ENCODE results near the gene INHA. TPM values are rescaled to one million over a fixed set of nuclear protein-coding genes. Genes with fewer than 3 reads are reported as not detected.

The INHA gene
- polyA plus RNA-seq, 3 donors: 0.33 to 6.5 (median 0.56) TPM

DNA sequence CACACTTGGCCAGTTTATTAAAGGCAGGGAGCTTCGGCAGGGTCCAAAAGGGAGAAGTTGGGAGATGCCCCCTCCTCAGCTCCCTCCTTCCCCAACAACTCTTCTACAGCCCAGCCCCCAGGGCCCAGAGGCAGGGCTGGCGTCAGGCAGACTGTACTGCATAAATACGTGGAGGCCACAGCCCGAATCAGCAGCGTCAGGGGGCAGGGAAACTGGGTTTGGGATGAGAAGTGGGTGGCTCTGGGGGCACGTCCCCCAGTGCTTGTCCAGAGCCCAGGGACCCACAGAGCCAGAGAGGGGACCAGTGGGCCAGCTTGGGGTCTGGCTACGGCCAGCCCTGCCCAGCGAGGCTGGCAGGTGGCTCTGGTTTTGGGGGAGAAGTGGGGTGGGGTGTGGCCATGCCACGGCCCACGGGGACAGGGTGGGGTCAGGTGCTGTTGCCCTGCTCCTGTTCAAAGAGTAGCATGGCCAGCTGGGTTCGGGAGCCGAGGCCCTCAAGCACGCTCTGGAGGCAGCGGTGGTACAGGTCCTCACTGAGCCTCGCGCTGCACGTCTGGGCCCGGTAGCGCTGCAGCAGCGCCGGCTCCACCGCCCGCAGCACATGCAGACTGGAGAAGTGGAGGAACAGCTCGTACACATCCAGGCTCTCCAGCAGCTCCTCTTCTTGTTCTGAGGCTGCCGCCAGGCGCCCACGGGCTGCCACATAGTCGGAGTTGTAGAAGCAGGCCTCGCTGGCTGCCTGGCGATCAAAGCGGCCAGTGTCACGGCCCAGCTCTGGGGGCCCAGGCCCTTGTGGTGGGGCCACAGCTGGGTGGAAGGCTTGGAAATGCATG is 32.9 kb upstream of the INHA start:
- WGBS, 3 donors: 85 to 89% (median 86%) methylated on average over 29 to 32 of the region's 32 CpGs
- no peak overlapping the region for H3K27ac ChIP-seq (ENCODE audit: low read depth, low read length)

DNA sequence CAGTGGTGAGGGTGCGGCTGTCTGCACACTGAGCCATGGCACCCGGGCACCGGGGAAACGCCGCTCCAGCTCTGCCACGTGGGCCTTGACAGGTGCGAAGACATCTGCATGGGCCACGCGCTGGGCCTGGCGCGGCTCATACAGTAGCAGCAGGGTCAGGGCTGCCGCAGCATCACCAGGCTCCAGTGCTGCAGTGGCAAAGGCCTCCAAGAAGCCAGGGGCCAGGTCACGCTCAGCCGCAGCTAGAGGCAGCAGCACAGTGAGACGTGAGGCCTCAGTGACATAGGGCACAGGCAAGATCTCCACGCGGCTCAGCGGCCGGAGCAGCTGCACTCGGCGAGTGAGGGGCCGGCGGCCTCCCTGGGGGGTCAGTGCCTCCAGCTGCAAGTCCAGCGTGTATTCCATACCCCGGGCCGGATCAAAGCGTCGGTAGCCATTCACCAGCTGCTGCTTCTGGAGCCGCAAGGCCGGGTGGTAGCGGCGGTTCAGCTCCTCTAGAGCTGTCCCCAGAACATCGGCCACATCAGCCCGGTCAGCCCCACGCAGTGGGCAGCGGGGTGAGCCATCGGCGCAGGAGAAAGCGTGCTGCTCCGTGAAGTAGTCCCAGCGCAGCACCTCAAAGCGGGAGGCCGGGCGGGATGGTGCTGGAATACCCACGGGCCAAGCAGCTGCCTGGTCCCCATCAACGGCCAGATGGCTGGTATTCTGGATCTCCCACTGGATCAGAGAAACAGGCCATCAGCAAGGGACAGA is 32.0 kb upstream of the INHA start:
- 93 to 95% (median 94%) methylated on average over 46 of the region's 46 CpGs for WGBS, 3 donors
- no peak overlapping the region for H3K27ac ChIP-seq (ENCODE audit: low read depth, low read length)

DNA sequence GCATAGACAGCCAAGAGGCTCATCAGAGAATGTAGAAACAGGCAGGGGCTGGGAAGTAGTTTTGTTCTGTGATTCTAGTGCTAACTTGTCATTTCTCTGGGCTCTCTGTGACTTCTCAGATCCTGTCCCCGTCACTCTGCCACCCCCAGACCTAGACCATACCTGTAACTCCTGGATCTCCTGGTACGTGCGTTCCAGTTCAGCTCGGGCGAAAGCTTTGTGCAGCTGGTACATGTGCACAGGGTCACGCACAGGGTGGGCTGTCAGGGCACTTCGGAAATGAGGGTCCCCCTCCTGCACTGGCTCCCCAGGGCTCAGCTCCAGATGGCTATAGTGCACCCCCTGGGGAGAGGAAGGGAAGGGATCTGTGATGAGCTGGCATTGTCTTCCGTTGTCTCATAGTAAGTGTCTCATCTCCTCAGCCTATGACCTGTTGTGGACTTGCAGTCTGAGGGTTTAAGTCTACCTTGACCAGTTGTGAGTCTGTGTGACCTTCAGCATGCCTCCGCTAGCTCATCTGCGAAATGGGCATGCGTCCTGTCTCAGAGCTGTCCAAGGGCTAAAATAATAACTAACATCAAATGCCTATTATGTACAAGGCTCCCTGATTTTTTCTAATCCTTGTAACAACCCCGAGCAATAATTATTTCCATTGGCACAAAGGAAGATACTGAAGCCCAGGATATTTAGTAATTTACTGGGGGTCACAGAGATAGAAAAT is 31.2 kb upstream of the INHA start:
- WGBS, 3 donors: 86 to 91% (median 88%) methylated on average over 12 of the region's 12 CpGs

DNA sequence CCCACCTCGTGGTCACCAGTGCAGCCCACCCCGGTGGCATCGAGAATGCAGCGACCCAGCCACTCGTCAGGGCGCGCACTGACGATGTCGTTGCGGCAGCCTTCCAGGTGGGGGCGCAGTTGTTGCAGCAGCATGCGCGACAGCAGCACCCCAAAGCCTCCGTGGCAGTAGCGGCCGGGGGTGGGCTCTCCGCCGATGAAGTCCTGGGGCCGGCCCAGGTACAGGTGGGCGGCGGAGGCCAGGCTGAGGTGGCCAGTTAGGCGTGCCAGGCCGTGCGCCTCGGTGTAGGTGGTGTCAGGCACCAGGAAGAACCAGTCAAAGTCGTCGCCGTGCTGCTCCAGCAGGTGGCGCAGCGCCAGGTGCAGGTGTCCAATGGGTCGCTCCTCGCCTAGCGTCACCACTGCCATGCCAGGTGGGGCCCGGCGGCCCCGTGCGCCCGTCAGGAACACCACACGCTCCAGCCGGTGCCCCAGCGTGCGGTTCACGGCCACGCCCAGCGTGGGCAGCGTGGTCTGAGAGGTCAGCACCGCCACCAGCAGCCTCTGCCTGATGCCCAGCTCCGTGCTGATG is 30.4 kb upstream of the INHA start:
- H3K27ac ChIP-seq (ENCODE audit: low read depth, low read length): no peak overlapping the region
- WGBS, 3 donors: 2 to 16% (median 10%) methylated on average over 48 of the region's 48 CpGs

More for the DNA sequence above, 31.2 kb upstream of the INHA start:
- H3K27ac ChIP-seq (ENCODE audit: low read depth, low read length): no peak overlapping the region

- H3K27ac ChIP-seq (ENCODE audit: low read depth, low read length): peak overlapping the region; percentile 48
- 0 to 1% (median 1%) methylated on average over 53 to 66 of the region's 66 CpGs for WGBS, 3 donors
Observed at GRCh38 chr2:219542931-219543595, 29.0 kb upstream of the INHA start.

GRCh38 chr2:219543596-219544358 is 28.3 kb upstream of the INHA start, which contains the start of the genes CHPF and TMEM198:
Gene CHPF, minus strand, starts transcription at chr2:219543809. Its CDS starts 271 bp downstream, at chr2:219543538.
Gene TMEM198, plus strand, starts transcription at chr2:219544028. Its CDS starts 700 bp downstream, at chr2:219544728.
- WGBS, 3 donors: 0 to 2% (median 1%) methylated on average over 51 to 75 of the region's 75 CpGs

GRCh38 chr2:219544567-219544966 is 27.5 kb upstream of the INHA start:
- H3K27ac ChIP-seq (ENCODE audit: low read depth, low read length): no peak overlapping the region
- 38 to 48% (median 40%) methylated on average over 9 of the region's 9 CpGs for WGBS, 3 donors

More at GRCh38 chr2:219543596-219544358, 28.3 kb upstream of the INHA start, which contains the start of the genes CHPF and TMEM198:
- peak within 1 kb of the TSS; percentile 48 for H3K27ac ChIP-seq (ENCODE audit: low read depth, low read length)

DNA sequence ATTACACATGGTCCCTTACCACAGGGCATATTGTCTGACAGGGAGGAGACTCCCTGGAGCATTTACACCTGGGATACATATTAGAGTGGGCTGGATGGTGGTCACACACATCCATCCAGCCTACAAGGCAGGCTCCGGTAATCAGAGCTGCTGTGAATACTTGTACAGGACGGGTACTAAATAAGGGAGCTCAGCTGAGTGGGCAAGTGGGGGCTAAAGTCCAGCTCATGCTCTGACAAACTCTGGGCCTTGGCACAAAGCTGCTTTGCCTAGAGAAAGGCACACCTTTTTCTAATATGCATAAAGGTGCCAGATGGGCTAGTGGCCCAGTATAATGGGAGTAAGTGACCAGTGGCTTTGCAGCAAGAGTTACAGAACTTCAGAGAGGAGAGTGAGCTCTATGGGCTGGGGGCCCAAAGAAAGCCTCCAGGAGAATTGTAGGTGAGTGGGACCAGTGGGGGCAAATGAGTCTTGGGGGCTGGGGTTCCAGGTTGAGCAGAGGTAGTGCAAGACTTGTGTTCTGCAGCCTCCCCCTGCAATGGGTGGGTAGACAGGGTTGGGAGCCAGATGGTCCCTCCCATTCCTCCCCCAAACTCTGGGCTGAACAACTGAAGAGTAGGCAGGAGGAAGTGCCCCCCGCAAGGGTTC is 26.7 kb upstream of the INHA start:
- no peak overlapping the region for H3K27ac ChIP-seq (ENCODE audit: low read depth, low read length)
- 85 to 87% (median 86%) methylated on average over 3 of the region's 3 CpGs for WGBS, 3 donors

GRCh38 chr2:219545943-219546352 is 26.2 kb upstream of the INHA start:
- H3K27ac ChIP-seq (ENCODE audit: low read depth, low read length): no peak overlapping the region
- WGBS, 3 donors: 61 to 78% (median 62%) methylated on average over 4 of the region's 4 CpGs

DNA sequence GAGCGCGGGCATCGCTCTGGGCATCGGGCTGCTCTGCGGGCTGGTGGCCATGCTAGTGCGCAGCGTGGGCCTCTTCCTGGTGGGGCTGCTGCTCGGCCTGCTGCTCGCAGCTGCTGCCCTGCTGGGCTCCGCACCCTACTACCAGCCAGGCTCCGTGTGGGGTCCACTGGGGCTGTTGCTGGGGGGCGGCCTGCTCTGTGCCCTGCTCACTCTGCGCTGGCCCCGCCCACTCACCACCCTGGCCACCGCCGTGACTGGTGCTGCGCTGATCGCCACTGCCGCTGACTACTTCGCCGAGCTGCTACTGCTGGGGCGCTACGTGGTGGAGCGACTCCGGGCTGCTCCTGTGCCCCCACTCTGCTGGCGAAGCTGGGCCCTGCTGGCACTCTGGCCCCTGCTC is 24.5 kb upstream of the INHA start:
- H3K27ac ChIP-seq (ENCODE audit: low read depth, low read length): no peak overlapping the region
- 96 to 97% (median 96%) methylated on average over 24 to 26 of the region's 26 CpGs for WGBS, 3 donors

DNA sequence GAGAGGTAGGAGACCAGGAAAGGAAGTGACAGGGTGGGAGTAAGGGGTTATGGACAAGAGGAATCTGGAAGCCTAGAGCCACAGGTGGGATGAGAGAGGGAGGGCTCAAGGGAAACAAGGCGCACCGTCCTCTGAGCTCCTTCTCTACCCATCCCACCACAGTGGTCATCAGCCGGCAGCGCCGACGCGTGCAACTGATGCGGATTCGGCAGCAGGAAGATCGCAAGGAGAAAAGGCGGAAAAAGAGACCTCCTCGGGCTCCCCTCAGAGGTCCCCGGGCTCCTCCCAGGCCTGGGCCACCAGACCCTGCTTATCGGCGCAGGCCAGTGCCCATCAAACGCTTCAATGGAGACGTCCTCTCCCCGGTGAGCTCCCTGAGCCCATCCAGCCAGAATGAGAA is 23.1 kb upstream of the INHA start:
- H3K27ac ChIP-seq (ENCODE audit: low read depth, low read length): no peak overlapping the region
- 93 to 97% (median 93%) methylated on average over 18 of the region's 18 CpGs for WGBS, 3 donors

GRCh38 chr2:219549619-219550018 is 22.5 kb upstream of the INHA start:
- WGBS, 3 donors: 83 to 90% (median 85%) methylated on average over 9 of the region's 9 CpGs
- no peak overlapping the region for H3K27ac ChIP-seq (ENCODE audit: low read depth, low read length)

- 7 to 10% (median 9%) methylated on average over 54 of the region's 54 CpGs for WGBS, 3 donors
- H3K27ac ChIP-seq (ENCODE audit: low read depth, low read length): no peak overlapping the region
Observed at GRCh38 chr2:219551441-219552381, 20.4 kb upstream of the INHA start.

DNA sequence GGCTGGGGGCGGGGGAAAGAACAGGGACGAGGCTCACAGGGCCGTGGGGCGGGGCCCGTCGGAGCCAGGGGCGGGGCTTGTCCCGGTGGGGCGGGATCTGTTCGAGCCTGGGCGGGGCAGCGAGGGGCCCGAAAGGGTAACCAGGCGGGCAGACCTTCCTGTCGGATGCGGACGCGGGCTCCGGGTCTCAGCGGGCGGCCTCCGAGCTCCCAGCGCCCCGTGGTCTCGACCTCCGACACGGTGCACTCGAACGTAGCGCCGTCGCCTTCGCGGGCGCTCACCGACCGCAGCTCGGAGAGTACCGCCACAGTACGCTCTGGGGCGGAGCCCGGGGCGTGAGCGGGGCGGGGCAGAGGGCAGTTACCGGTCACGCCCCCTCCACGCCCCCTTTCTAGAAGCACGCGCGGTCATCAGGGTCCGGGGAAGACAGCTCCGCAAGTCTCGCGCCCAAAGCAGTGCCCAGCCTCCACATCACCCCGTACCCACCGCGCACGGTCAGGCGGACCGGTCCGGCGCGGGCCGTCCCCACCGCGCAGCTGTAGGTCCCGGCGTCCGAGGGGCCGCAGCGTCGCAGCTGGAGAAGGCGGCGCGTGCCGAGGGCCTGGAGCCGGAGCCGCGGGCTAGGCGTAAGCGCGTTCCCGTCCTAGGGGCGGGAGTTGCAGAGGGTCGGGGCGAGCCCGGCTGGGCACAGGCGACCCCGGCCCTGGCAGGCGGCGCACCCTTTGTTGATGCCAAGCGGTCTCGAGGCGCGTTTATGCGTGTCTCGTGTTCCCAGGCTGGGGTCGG is 19.5 kb upstream of the INHA start:
- no peak overlapping the region for H3K27ac ChIP-seq (ENCODE audit: low read depth, low read length)
- 1 to 2% (median 1%) methylated on average over 75 to 99 of the region's 99 CpGs for WGBS, 3 donors

DNA sequence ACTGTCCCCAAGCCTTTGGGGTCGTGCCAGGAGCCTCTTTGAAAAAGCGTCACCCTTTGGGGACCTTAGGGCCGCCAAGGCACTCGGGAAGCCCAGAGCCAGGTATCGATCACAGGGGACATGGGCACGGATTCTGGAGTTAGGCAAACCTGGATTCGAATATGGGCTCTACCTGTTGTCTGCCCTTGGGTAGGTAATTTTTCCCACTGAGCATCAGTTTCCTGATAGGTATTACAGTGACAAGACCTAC is 19.0 kb upstream of the INHA start:
- WGBS, 3 donors: 14 to 35% (median 31%) methylated on average over 7 of the region's 7 CpGs
- H3K27ac ChIP-seq (ENCODE audit: low read depth, low read length): no peak overlapping the region
